Measurements from ENCODE around the gene HPX. TPM values are rescaled to one million over a fixed set of nuclear protein-coding genes. Genes with fewer than 3 reads are reported as not detected.

The HPX gene
- total RNA-seq, 1 experiment from 2014 or later = 0.45 TPM

GRCh38 chr11:6401464-6401863 is 39.3 kb downstream of the HPX start:
- no peak for TF ChIP-seq CTCF (IDR thresholded peaks at IDR 0.05; ENCODE audit: unreplicated experiment)
- Mint-ChIP-seq H3K4me3 (ENCODE audit: low read depth, unreplicated experiment) (no peak overlapping the region), H3K4me1 (ENCODE audit: low read depth, unreplicated experiment) (peaks cover 20% of the 10 kb centered on the region), H3K27me3 (ENCODE audit: unreplicated experiment) (peaks cover 10% of the 10 kb centered on the region), H3K36me3 (ENCODE audit: insufficient read depth, unreplicated experiment) (no peaks in the 10 kb centered on the region), H3K9me3 (ENCODE audit: low read depth, unreplicated experiment) (no peaks in the 10 kb centered on the region), H3K27ac (ENCODE audit: unreplicated experiment) (no peak overlapping the region)
- CTCF ChIA-PET = no interaction called here
- intact Hi-C loops (cut with micrococcal nuclease; ENCODE audit: unreplicated experiment) = no loop called here
- no TSS peak for BruUV-seq (replicated peaks)
- DNase-seq = no peak

GRCh38 chr11:6400431-6401345 is 40.1 kb downstream of the HPX start:
- H3K4me1 Mint-ChIP-seq (ENCODE audit: low read depth, unreplicated experiment) = peaks cover 20% of the 10 kb centered on the region

GRCh38 chr11:6397636-6398035 is 43.2 kb downstream of the HPX start:
- Mint-ChIP-seq H3K9me3 (ENCODE audit: low read depth, unreplicated experiment) (no peaks in the 10 kb centered on the region), H3K4me3 (ENCODE audit: low read depth, unreplicated experiment) (no peak overlapping the region), H3K36me3 (ENCODE audit: insufficient read depth, unreplicated experiment) (no peaks in the 10 kb centered on the region), H3K4me1 (ENCODE audit: low read depth, unreplicated experiment) (peaks cover 20% of the 10 kb centered on the region), H3K27me3 (ENCODE audit: unreplicated experiment) (no peaks in the 10 kb centered on the region), H3K27ac (ENCODE audit: unreplicated experiment) (no peak overlapping the region)
- CTCF ChIA-PET = interaction anchor here (1.0 kb wide), 1 partner anchor 207 kb away, joined by 3 read pairs; no protein-coding TSS in a partner anchor
- intact Hi-C loops (cut with micrococcal nuclease; ENCODE audit: unreplicated experiment) = no loop called here
- no peak for TF ChIP-seq CTCF (IDR thresholded peaks at IDR 0.05; ENCODE audit: unreplicated experiment)
- peak; percentile 12 for DNase-seq
- BruUV-seq (replicated peaks) = no TSS peak

More at GRCh38 chr11:6400431-6401345, 40.1 kb downstream of the HPX start:
- DNase-seq = no peak
- peaks cover 2% of the 10 kb centered on the region for H3K27me3 Mint-ChIP-seq (ENCODE audit: unreplicated experiment)
- TF ChIP-seq CTCF (IDR thresholded peaks at IDR 0.05; ENCODE audit: unreplicated experiment) = no peak
- no peaks in the 10 kb centered on the region for H3K36me3 Mint-ChIP-seq (ENCODE audit: insufficient read depth, unreplicated experiment)
- no TSS peak for BruUV-seq (replicated peaks)
- no peak overlapping the region for H3K27ac Mint-ChIP-seq (ENCODE audit: unreplicated experiment)
- H3K4me3 Mint-ChIP-seq (ENCODE audit: low read depth, unreplicated experiment) = no peak overlapping the region
- intact Hi-C loops (cut with micrococcal nuclease; ENCODE audit: unreplicated experiment) = no loop called here
- no peaks in the 10 kb centered on the region for H3K9me3 Mint-ChIP-seq (ENCODE audit: low read depth, unreplicated experiment)
- CTCF ChIA-PET = no interaction called here

GRCh38 chr11:6397156-6397555 is 43.6 kb downstream of the HPX start:
- H3K27me3 Mint-ChIP-seq (ENCODE audit: unreplicated experiment) = no peaks in the 10 kb centered on the region
- CTCF ChIA-PET = interaction anchor here (1.0 kb wide), 1 partner anchor 208 kb away, joined by 3 read pairs; no protein-coding TSS in a partner anchor
- no TSS peak for BruUV-seq (replicated peaks)
- intact Hi-C loops (cut with micrococcal nuclease; ENCODE audit: unreplicated experiment) = no loop called here
- no peaks in the 10 kb centered on the region for H3K36me3 Mint-ChIP-seq (ENCODE audit: insufficient read depth, unreplicated experiment)
- no peak overlapping the region for H3K27ac Mint-ChIP-seq (ENCODE audit: unreplicated experiment)
- peaks cover 20% of the 10 kb centered on the region for H3K4me1 Mint-ChIP-seq (ENCODE audit: low read depth, unreplicated experiment)
- TF ChIP-seq CTCF (IDR thresholded peaks at IDR 0.05; ENCODE audit: unreplicated experiment) = no peak
- H3K4me3 Mint-ChIP-seq (ENCODE audit: low read depth, unreplicated experiment) = no peak overlapping the region
- DNase-seq = no peak
- H3K9me3 Mint-ChIP-seq (ENCODE audit: low read depth, unreplicated experiment) = no peaks in the 10 kb centered on the region
